Thyroid gland (tissue), 4 donors: ENCODE measurements around the gene MEX3B.

Source experiments
- POLR2A ChIP-seq, 2 donors: fragments of 450-650 bp; IDR thresholded peaks; one replicate each; pipeline ENCODE4 v1.6.1; 2017; ENCODE audit warnings: antibody characterized with exemption in 2 of 2, mild to moderate bottlenecking in 2 of 2, moderate library complexity in 1 of 2
- TF ChIP-seq, protein P1 (sequence below), 6 experiments: fragments of 200-600 bp in 3 of 6; fragments of 450-650 bp in 3 of 6; sonication (generic) in 3 of 6; IDR thresholded peaks; one replicate each; pipeline ENCODE4 v1.5.1; 2016 to 2019; ENCODE audit warnings: antibody characterized with exemption in 6 of 6, mild to moderate bottlenecking in 2 of 6, inconsistent platforms in 1 of 6, moderate library complexity in 1 of 6

DNA sequence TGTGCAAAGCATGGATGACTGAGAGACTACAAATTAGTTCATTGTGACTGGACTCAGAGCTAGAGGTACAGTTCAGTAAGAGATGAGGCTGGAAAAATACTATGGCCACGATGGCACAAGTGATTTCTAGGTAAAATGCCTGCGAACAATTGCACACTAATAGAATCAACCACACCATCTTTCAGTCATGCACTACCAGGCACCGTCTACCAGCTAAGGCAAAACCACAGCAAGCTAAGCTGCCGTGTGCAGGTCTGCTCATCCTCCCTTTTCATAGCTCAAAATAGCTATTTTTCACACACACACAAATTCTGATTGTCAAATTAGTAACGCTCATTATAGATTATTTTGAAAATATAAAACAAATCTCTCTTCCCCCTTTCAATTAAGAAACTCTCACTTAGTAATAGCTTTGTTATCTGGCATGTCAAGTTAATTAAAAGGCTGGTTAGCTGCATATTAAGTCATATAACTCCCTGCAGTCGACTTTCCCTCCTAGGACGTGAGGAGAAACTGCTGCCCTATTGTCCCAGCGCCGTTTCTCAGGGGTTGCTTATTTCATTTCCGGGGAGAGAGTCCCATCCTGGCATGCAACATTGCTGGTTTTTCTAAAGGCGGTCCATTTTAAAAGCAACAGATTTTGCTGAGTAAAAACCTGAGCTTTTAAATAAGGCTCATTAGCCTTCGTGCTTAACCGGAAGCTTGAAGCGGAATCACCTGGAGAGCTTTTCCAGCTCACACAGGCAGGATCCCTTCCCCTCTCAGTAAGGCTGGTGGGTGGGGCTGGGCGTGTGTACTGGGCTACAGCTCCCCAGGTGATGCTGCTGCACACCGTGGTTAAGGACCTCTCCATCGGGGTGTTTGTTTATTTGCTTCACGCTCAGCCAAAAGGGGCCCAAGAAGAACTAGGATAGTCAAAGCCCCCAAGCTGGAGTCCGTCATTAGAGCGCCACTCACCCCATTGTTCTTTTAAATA lies 16.9 kb upstream of the MEX3B start:
- TF ChIP-seq, protein P1, sequence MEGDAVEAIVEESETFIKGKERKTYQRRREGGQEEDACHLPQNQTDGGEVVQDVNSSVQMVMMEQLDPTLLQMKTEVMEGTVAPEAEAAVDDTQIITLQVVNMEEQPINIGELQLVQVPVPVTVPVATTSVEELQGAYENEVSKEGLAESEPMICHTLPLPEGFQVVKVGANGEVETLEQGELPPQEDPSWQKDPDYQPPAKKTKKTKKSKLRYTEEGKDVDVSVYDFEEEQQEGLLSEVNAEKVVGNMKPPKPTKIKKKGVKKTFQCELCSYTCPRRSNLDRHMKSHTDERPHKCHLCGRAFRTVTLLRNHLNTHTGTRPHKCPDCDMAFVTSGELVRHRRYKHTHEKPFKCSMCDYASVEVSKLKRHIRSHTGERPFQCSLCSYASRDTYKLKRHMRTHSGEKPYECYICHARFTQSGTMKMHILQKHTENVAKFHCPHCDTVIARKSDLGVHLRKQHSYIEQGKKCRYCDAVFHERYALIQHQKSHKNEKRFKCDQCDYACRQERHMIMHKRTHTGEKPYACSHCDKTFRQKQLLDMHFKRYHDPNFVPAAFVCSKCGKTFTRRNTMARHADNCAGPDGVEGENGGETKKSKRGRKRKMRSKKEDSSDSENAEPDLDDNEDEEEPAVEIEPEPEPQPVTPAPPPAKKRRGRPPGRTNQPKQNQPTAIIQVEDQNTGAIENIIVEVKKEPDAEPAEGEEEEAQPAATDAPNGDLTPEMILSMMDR (IDR thresholded peaks at IDR 0.05) = no peak
- no peak for TF ChIP-seq POLR2A (IDR thresholded peaks at IDR 0.05)
